Karpas-422 (cell line): Measurements from ENCODE around the gene ZIC1. TPM values are rescaled to one million over a fixed set of nuclear protein-coding genes. Genes with fewer than 3 reads are reported as not detected.
A peak's percentile ranks its signal among the peaks of the same experiment; 100 is the strongest.

Experiments
- DNase-seq: peaks from one replicate; pipeline ENCODE4 v3.0.0-alpha.2; 2015
- H2AFZ ChIP-seq: fragments of 200-600 bp; sonication (generic); 2 replicates; pipeline ENCODE4 v1.6.1; 2014; ENCODE audit warnings: antibody characterized with exemption, low read length, mixed read lengths
- H3K27ac ChIP-seq: fragments of 200-600 bp; sonication (generic); 2 replicates; pipeline ENCODE4 v1.5.1; 2014; ENCODE audit warnings: mild to moderate bottlenecking, low read length, moderate library complexity
- H3K27me3 ChIP-seq: fragments of 200-600 bp; sonication (generic); 2 replicates; pipeline ENCODE4 v1.6.1; 2014; ENCODE audit warnings: low read length, mixed read lengths
- H3K36me3 ChIP-seq: fragments of 200-600 bp; sonication (generic); 2 replicates; pipeline ENCODE4 v1.6.1; 2014; ENCODE audit warnings: low read length, mixed read lengths; ENCODE audit not compliant: insufficient read depth
- H3K4me1 ChIP-seq: fragments of 200-600 bp; sonication (generic); 2 replicates; pipeline ENCODE4 v1.6.1; 2014; ENCODE audit warnings: mild to moderate bottlenecking, low read length, mixed read lengths
- H3K4me2 ChIP-seq: fragments of 200-600 bp; sonication (generic); 2 replicates; pipeline ENCODE4 v1.6.1; 2014; ENCODE audit warnings: low read length, low read depth, mild to moderate bottlenecking; ENCODE audit not compliant: poor library complexity, severe bottlenecking
- H3K4me3 ChIP-seq: fragments of 200-600 bp; sonication (generic); 2 replicates; pipeline ENCODE4 v1.5.1; 2014; ENCODE audit warnings: mild to moderate bottlenecking, antibody characterized with exemption, low read length, mixed read lengths
- H3K79me2 ChIP-seq: fragments of 200-600 bp; sonication (generic); 2 replicates; pipeline ENCODE4 v1.6.1; 2014; ENCODE audit warnings: mild to moderate bottlenecking, low read length, mixed read lengths
- H3K9ac ChIP-seq: fragments of 200-600 bp; sonication (generic); 2 replicates; pipeline ENCODE4 v1.6.0; 2014; ENCODE audit warnings: low read length
- H3K9me2 ChIP-seq: fragments of 200-600 bp; sonication (generic), shearing (Covaris generic); replicated peaks from 2 replicates; pipeline ENCODE4 v1.6.0; 2014; ENCODE audit warnings: mild to moderate bottlenecking, low read length, moderate library complexity; ENCODE audit not compliant: insufficient read depth
- H3K9me3 ChIP-seq: fragments of 300-700, 200-600 bp; sonication (generic); 2 replicates; pipeline ENCODE4 v1.6.1; 2014; ENCODE audit warnings: low read length, mixed read lengths
- H4K20me1 ChIP-seq: fragments of 200-600 bp; sonication (generic); 2 replicates; pipeline ENCODE4 v1.6.1; 2014; ENCODE audit warnings: mild to moderate bottlenecking, antibody characterized with exemption, low read length, low read depth; ENCODE audit not compliant: insufficient read depth
- total RNA-seq: library from RNA; depleted of rRNA; stranded (reverse); fragments of >200 nt; shearing (Covaris generic); gene quantifications from 2 replicates; pipeline ENCODE4 v1.2.3, GENCODE V29; 2014; ENCODE audit warnings: low replicate concordance; rRNA removed

ZIC1 gene
- total RNA-seq: not detected in 2 replicates

GRCh38 chr3:147409143-147410115 is at the start of gene ZIC1:
Gene ZIC1 (plus strand): TSS chr3:147409365. CDS start chr3:147410113, 748 bp downstream.
- H3K27ac ChIP-seq: no peak within 1 kb of the TSS
- no peaks in the 10 kb centered on the region for H3K4me1 ChIP-seq
- no peaks in the 10 kb centered on the region for H3K9me2 ChIP-seq
- no peaks in the 10 kb centered on the region for H3K36me3 ChIP-seq
- no peak within 1 kb of the TSS for H2AFZ ChIP-seq
- H3K4me2 ChIP-seq: no peak within 1 kb of the TSS
- no peaks in the 10 kb centered on the region; the same call in 1 of the 2 replicates for H3K9me3 ChIP-seq
- H3K27me3 ChIP-seq: no peaks in the 10 kb centered on the region
- H3K4me3 ChIP-seq: no peak within 1 kb of the TSS
- H3K9ac ChIP-seq: no peak within 1 kb of the TSS
- DNase-seq: no peak
- no peaks in the 10 kb centered on the region for H4K20me1 ChIP-seq
- H3K79me2 ChIP-seq: no peaks in the 10 kb centered on the region

GRCh38 chr3:147360051-147360439 is 49.1 kb upstream of the ZIC1 start:
- Histone ChIP-seq H3K4me2 (no peak overlapping the region), H3K9me3 (no peaks in the 10 kb centered on the region), H3K4me3 (no peak overlapping the region), H3K27ac (no peak overlapping the region), H2AFZ (no peak overlapping the region), H4K20me1 (no peaks in the 10 kb centered on the region), H3K4me1 (no peaks in the 10 kb centered on the region), H3K36me3 (no peaks in the 10 kb centered on the region), H3K79me2 (no peaks in the 10 kb centered on the region), H3K9me2 (no peaks in the 10 kb centered on the region), H3K27me3 (no peaks in the 10 kb centered on the region), H3K9ac (no peak overlapping the region)
- no peak for DNase-seq

GRCh38 chr3:147360646-147361453 is 48.3 kb upstream of the ZIC1 start:
- Histone ChIP-seq H3K27ac (no peak overlapping the region), H2AFZ (no peak overlapping the region), H3K36me3 (no peaks in the 10 kb centered on the region), H3K9me2 (no peaks in the 10 kb centered on the region), H3K79me2 (no peaks in the 10 kb centered on the region), H3K27me3 (no peaks in the 10 kb centered on the region), H3K4me2 (no peak overlapping the region), H3K4me1 (no peaks in the 10 kb centered on the region), H3K4me3 (no peak overlapping the region), H3K9me3 (no peaks in the 10 kb centered on the region), H4K20me1 (no peaks in the 10 kb centered on the region), H3K9ac (no peak overlapping the region)
- no peak for DNase-seq

- H3K4me3 ChIP-seq: no peak overlapping the region
- no peaks in the 10 kb centered on the region for H3K4me1 ChIP-seq
- no peak overlapping the region for H3K9ac ChIP-seq
- no peak overlapping the region for H3K27ac ChIP-seq
- no peaks in the 10 kb centered on the region for H3K9me3 ChIP-seq
- peak; percentile 85 for DNase-seq
- H3K36me3 ChIP-seq: no peaks in the 10 kb centered on the region
- H3K4me2 ChIP-seq: no peak overlapping the region
- no peaks in the 10 kb centered on the region for H3K9me2 ChIP-seq
- H3K27me3 ChIP-seq: no peaks in the 10 kb centered on the region
- no peaks in the 10 kb centered on the region for H4K20me1 ChIP-seq
- no peak overlapping the region for H2AFZ ChIP-seq
- H3K79me2 ChIP-seq: no peaks in the 10 kb centered on the region
Observed at GRCh38 chr3:147361454-147362420, 47.4 kb upstream of the ZIC1 start.

DNA sequence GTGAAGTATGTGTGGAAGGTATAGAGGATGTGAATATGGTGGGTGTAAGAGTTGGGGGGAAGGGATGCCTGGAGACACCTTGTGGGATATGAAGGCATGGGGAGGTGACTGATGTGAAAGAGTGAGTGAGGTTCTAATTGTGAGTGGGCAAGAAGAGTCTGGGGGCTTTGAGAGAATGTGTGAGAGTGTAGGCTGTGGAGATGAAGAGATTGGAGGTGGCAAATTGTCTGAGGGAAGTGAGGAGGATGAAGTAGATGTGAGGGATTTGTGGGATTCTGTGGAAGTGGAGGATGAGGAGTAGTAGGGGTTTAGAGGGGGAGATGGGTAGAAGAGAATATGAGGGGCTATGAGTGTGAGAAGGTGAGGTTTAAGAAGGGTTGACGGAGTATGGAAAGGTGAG is 44.4 kb upstream of the ZIC1 start:
- Histone ChIP-seq H2AFZ (no peak overlapping the region), H3K9ac (no peak overlapping the region), H3K36me3 (no peaks in the 10 kb centered on the region), H3K27ac (no peak overlapping the region), H3K9me3 (no peaks in the 10 kb centered on the region), H4K20me1 (no peaks in the 10 kb centered on the region), H3K4me3 (no peak overlapping the region), H3K9me2 (no peaks in the 10 kb centered on the region), H3K4me2 (no peak overlapping the region), H3K79me2 (no peaks in the 10 kb centered on the region), H3K4me1 (no peaks in the 10 kb centered on the region), H3K27me3 (no peaks in the 10 kb centered on the region)
- no peak for DNase-seq

DNA sequence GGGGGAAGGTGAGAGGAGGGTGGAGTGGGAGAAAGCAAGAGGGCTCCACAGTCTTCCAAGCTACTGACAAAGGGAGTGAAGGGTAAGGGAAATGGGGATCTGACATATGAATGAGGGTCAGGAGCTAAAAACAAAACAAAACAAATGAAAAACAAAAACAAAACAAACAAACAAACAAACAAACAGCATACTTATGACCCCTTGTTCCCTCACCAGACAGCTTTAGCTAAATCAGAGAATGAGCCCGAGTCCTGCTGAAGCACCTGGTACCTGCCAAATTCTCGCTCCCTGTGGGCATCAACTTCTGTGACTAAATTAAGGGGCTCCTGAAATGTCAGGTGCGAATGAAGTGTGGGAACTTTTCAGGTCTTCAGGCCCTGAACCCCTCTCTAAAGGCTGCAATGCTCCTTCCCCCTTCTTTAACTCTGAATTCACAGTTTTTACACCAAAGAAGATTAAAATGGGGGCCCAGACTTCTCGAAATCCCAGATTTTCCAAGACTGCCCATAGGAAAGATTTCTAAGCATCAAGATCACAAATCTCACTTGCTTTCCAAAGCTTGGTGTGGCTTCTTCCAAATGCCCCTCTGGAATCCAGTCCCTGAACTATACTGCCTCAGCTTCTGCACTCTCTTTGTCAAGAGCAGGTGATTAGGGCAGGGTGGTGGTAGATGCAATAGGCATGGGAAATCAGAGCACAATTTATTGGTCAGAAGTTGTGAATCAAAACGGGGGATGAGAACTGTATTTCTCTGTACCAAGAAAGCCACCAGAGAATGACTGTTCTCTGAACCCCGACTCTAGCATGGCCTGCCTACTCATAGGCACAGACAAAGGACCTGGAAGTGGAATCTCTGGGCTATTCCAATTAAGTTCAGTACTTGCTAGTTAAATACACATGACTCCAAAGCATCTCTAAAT is 43.7 kb upstream of the ZIC1 start:
- Histone ChIP-seq H3K79me2 (no peaks in the 10 kb centered on the region), H3K9me3 (no peaks in the 10 kb centered on the region), H3K4me3 (no peak overlapping the region), H3K27ac (no peak overlapping the region), H2AFZ (no peak overlapping the region), H3K4me2 (no peak overlapping the region), H3K36me3 (no peaks in the 10 kb centered on the region), H4K20me1 (no peaks in the 10 kb centered on the region), H3K9me2 (no peaks in the 10 kb centered on the region), H3K9ac (no peak overlapping the region), H3K4me1 (no peaks in the 10 kb centered on the region), H3K27me3 (no peaks in the 10 kb centered on the region)
- no peak for DNase-seq

GRCh38 chr3:147367676-147368075 is 41.5 kb upstream of the ZIC1 start:
- no peak overlapping the region for H3K4me3 ChIP-seq
- no peak overlapping the region for H3K4me2 ChIP-seq
- no peaks in the 10 kb centered on the region for H3K4me1 ChIP-seq
- H3K79me2 ChIP-seq: no peaks in the 10 kb centered on the region
- no peak overlapping the region for H3K27ac ChIP-seq
- H3K9me3 ChIP-seq: no peaks in the 10 kb centered on the region
- no peak overlapping the region for H3K9ac ChIP-seq
- no peaks in the 10 kb centered on the region for H4K20me1 ChIP-seq
- no peak overlapping the region for H2AFZ ChIP-seq
- no peaks in the 10 kb centered on the region for H3K27me3 ChIP-seq
- H3K9me2 ChIP-seq: no peaks in the 10 kb centered on the region
- H3K36me3 ChIP-seq: no peaks in the 10 kb centered on the region
- DNase-seq: no peak
